HFFc6 (cell line): ENCODE data around the gene RNASEH1. TPM values are rescaled to one million over a fixed set of nuclear protein-coding genes. Genes with fewer than 3 reads are reported as not detected.
"Not testable (repeated sequence)": the region's sequence is repeated elsewhere in the genome, so short reads cannot be mapped to it uniquely, and the experiment has no call there.

ENCODE experiments used
- DNase-seq: peaks from one replicate; pipeline ENCODE4 v3.0.0-alpha.2; 2018
- H3K27ac Mint-ChIP-seq: 2 replicates; pipeline ENCODE4 v1.8.0; 2020; ENCODE audit warnings: mild to moderate bottlenecking, mixed read lengths
- H3K27me3 Mint-ChIP-seq: 2 replicates; pipeline ENCODE4 v1.8.0; 2021; ENCODE audit warnings: mild to moderate bottlenecking, moderate library complexity, mixed read lengths; ENCODE audit not compliant: insufficient read depth
- H3K36me3 Mint-ChIP-seq: 2 replicates; pipeline ENCODE4 v1.8.0; 2021; ENCODE audit warnings: low read depth, mixed read lengths
- H3K4me1 Mint-ChIP-seq: 2 replicates; pipeline ENCODE4 v1.8.0; 2020; ENCODE audit warnings: low read depth, mixed read lengths
- H3K4me3 Mint-ChIP-seq: 2 replicates; pipeline ENCODE4 v1.8.0; 2020; ENCODE audit warnings: mild to moderate bottlenecking, moderate library complexity, mixed read lengths
- H3K9me3 Mint-ChIP-seq: 2 replicates; pipeline ENCODE4 v1.8.0; 2020; ENCODE audit warnings: mild to moderate bottlenecking, mixed read lengths
- CTCF ChIP-seq: fragments of 200-600 bp; sonication (generic); IDR thresholded peaks from 2 replicates; pipeline ENCODE4 v1.5.0; 2021; ENCODE audit warnings: antibody characterized with exemption, mild to moderate bottlenecking
- total RNA-seq, 6 experiments: library from RNA; stranded (reverse); fragmentation: NEBNext Ultra II Directional; extraction: Animal tissue kit (Norgen Biotek cat#: 25700); gene quantifications; 2 replicates in 1 of 6; 3 replicates in 5 of 6; pipeline ENCODE4 v1.2.3, GENCODE V29; 2021

Gene RNASEH1
- total RNA-seq, 6 experiments from 2014 or later = 36.9 to 43.6 (median 39.7) TPM

GRCh38 chr2:3519255-3520205 is 38.6 kb downstream of the RNASEH1 start, which contains the start of gene ADI1:
ADI1 (minus strand) TSS chr2:3519531; CDS start chr2:3519487, 44 bp downstream.
- Mint-ChIP-seq H3K4me3 (peak within 1 kb of the TSS; percentile 88), H3K27ac (peak within 1 kb of the TSS; percentile 77), H3K9me3 (peaks cover 8% of the 10 kb centered on the region; the same call in 1 of the 2 replicates), H3K27me3 (peaks cover 1% of the 10 kb centered on the region), H3K4me1 (peaks cover 51% of the 10 kb centered on the region), H3K36me3 (peaks cover 25% of the 10 kb centered on the region)
- DNase-seq = peak; percentile 60
- TF ChIP-seq CTCF = no peak

GRCh38 chr2:3518496-3519254 is 39.5 kb downstream of the RNASEH1 start:
- H3K9me3 Mint-ChIP-seq = peaks cover 8% of the 10 kb centered on the region; the same call in 1 of the 2 replicates
- H3K36me3 Mint-ChIP-seq = peaks cover 33% of the 10 kb centered on the region
- peaks cover 1% of the 10 kb centered on the region for H3K27me3 Mint-ChIP-seq
- no peak for TF ChIP-seq CTCF
- peak; percentile 96 for DNase-seq
- peak overlapping the region; percentile 77 for H3K27ac Mint-ChIP-seq
- peaks cover 43% of the 10 kb centered on the region for H3K4me1 Mint-ChIP-seq
- peak overlapping the region; percentile 88 for H3K4me3 Mint-ChIP-seq

GRCh38 chr2:3517948-3518495 is 40.1 kb downstream of the RNASEH1 start:
- H3K27me3 Mint-ChIP-seq = peaks cover 1% of the 10 kb centered on the region
- H3K27ac Mint-ChIP-seq = peak overlapping the region; percentile 77
- TF ChIP-seq CTCF = no peak
- peaks cover 8% of the 10 kb centered on the region; the same call in 1 of the 2 replicates for H3K9me3 Mint-ChIP-seq
- H3K4me3 Mint-ChIP-seq = peak overlapping the region; percentile 88
- peaks cover 40% of the 10 kb centered on the region for H3K36me3 Mint-ChIP-seq
- DNase-seq = no peak
- H3K4me1 Mint-ChIP-seq = peaks cover 36% of the 10 kb centered on the region

- no peak for TF ChIP-seq CTCF
- Mint-ChIP-seq H3K36me3 (peaks cover 47% of the 10 kb centered on the region), H3K27ac (no peak overlapping the region), H3K4me1 (peaks cover 33% of the 10 kb centered on the region), H3K27me3 (peaks cover under 1% of the 10 kb centered on the region), H3K9me3 (peaks cover 8% of the 10 kb centered on the region; the same call in 1 of the 2 replicates), H3K4me3 (no peak overlapping the region)
- no peak for DNase-seq
These were observed 41.3 kb downstream of the RNASEH1 start for GRCh38 chr2:3516831-3517230.

- not testable (repeated sequence) for DNase-seq, H3K27ac Mint-ChIP-seq, H3K4me3 Mint-ChIP-seq, H3K9me3 Mint-ChIP-seq, H3K27me3 Mint-ChIP-seq
- peaks cover 61% of the 10 kb centered on the region for H3K36me3 Mint-ChIP-seq
- H3K4me1 Mint-ChIP-seq = peaks cover 19% of the 10 kb centered on the region
These were observed 42.7 kb downstream of the RNASEH1 start for GRCh38 chr2:3515438-3515837.
